A673 (cell line): Measurements from ENCODE around the gene SOX6.

ENCODE experiments used
- EZH2 ChIP-seq: fragments of 200-600 bp; sonication (generic); IDR thresholded peaks from 2 replicates; pipeline ENCODE4 v1.6.1; 2017; ENCODE audit warnings: borderline replicate concordance, low read depth, mild to moderate bottlenecking, mixed read lengths, antibody characterized with exemption, low read length; ENCODE audit not compliant: poor library complexity, severe bottlenecking
- TF ChIP-seq, protein P1 (sequence below): fragments of 300-800, 200-600 bp; sonication (generic); conservative IDR thresholded peaks from 2 replicates; pipeline ENCODE4 v1.5.1; 2017; ENCODE audit warnings: low read depth, mild to moderate bottlenecking, antibody characterized with exemption, low read length, moderate library complexity, mixed read lengths

DNA sequence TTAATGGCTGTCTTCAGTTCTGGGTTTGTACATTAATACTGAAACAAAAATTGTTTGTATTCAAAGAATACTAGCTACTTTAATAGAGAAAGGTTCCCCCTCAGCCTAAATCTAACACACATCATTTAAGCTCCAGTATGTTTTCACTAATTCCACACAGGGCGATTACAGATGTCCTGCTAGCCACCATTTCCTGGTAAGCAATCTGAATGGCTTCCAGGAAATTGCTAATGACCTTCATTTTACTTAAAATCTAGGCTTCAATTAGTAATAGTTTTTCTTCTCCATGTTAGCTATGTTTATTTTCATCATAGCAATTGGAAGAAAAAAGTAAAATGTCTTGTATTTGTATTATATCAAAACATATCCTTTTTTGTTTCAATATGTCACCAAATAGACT lies 132.8 kb downstream of the SOX6 start:
- TF ChIP-seq, protein P1, sequence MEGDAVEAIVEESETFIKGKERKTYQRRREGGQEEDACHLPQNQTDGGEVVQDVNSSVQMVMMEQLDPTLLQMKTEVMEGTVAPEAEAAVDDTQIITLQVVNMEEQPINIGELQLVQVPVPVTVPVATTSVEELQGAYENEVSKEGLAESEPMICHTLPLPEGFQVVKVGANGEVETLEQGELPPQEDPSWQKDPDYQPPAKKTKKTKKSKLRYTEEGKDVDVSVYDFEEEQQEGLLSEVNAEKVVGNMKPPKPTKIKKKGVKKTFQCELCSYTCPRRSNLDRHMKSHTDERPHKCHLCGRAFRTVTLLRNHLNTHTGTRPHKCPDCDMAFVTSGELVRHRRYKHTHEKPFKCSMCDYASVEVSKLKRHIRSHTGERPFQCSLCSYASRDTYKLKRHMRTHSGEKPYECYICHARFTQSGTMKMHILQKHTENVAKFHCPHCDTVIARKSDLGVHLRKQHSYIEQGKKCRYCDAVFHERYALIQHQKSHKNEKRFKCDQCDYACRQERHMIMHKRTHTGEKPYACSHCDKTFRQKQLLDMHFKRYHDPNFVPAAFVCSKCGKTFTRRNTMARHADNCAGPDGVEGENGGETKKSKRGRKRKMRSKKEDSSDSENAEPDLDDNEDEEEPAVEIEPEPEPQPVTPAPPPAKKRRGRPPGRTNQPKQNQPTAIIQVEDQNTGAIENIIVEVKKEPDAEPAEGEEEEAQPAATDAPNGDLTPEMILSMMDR: no peak
- no peak for TF ChIP-seq EZH2
